UCSD-AML1 (cell line): ENCODE measurements around the gene CCDC88C.

ENCODE experiments used
- DNase-seq: peaks from one replicate; lab custom pipeline; 2025; ENCODE audit not compliant: unreplicated experiment; lab: John Stamatoyannopoulos, UW

Gene CCDC88C

GRCh38 chr14:91378930-91379578, 38.6 kb downstream of the CCDC88C start:
- no peak for DNase-seq

GRCh38 chr14:91377700-91378652, 39.6 kb downstream of the CCDC88C start:
- peak; percentile 60 for DNase-seq

- DNase-seq: no peak
These were observed 40.8 kb downstream of the CCDC88C start for GRCh38 chr14:91376547-91377477.

- no peak for DNase-seq
These were observed 41.7 kb downstream of the CCDC88C start for GRCh38 chr14:91375720-91376452.

GRCh38 chr14:91374879-91375702, 42.5 kb downstream of the CCDC88C start:
- no peak for DNase-seq

- DNase-seq: no peak
These were observed 43.2 kb downstream of the CCDC88C start for GRCh38 chr14:91374287-91374878.

- DNase-seq: peak; percentile 27
These were observed 43.9 kb downstream of the CCDC88C start for GRCh38 chr14:91373591-91374254.

GRCh38 chr14:91372671-91373495, 44.7 kb downstream of the CCDC88C start:
- peak; percentile 27 for DNase-seq

- DNase-seq: no peak
These were observed 45.6 kb downstream of the CCDC88C start for GRCh38 chr14:91371990-91372375.

GRCh38 chr14:91371011-91371989, 46.3 kb downstream of the CCDC88C start:
- DNase-seq: peak; percentile 24

- DNase-seq: no peak
These were observed 47.8 kb downstream of the CCDC88C start for GRCh38 chr14:91369628-91370445.

- no peak for DNase-seq
These were observed 48.7 kb downstream of the CCDC88C start for GRCh38 chr14:91368776-91369416.

- peak; percentile 21 for DNase-seq
These were observed 50.1 kb downstream of the CCDC88C start for GRCh38 chr14:91367173-91368171.

- no peak for DNase-seq
These were observed 50.9 kb downstream of the CCDC88C start for GRCh38 chr14:91366749-91367148.
